GM11168 (cell line): ENCODE results near the gene NDUFB8.

ENCODE experiments used
- in situ Hi-C: fragments of 300-500 bp; cut with MboI; formaldehyde crosslinking; loops from one replicate; pipeline ENCODE4 v1.12.0; 2022; ENCODE audit warnings: low sequenced_read_pairs; ENCODE audit not compliant: unreplicated experiment

Gene NDUFB8

DNA sequence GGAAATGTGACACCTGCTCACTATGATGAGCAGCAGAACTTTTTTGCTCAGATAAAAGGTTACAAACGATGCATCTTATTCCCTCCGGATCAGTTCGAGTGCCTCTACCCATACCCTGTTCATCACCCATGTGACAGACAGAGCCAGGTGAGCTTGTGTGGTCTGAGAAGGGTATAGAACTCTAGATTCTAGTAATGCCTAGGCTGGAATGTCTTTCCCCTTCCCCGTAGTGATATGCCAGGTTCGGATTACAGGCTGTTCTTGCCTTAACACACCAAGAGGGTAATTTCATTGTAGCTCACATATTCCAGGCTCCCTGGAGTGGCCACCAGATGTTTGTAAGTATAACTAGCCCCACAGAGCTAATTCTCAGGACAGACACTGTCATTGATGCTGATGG, 15.3 kb upstream of the NDUFB8 start:
- in situ Hi-C loops = no loop called here

DNA sequence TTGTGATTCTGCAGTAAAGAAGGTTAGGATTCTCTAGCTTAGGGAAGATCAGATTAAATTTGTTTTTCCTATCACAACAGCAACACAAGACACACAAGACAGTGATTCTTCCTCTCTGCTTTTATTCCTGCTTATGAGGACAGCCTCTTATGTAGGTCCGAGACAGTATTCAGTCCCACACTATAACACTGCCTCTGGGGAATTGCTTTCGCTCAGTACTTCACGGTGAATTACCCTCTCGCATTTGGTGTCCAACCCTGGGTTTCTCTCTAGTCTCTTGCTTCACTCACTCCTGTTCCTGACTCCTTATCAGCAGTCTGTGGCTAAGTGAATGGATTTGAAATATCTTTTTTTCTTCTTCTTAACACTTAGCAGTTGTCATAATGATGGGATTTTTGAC, 7.8 kb upstream of the NDUFB8 start:
- in situ Hi-C loops = no loop called here

DNA sequence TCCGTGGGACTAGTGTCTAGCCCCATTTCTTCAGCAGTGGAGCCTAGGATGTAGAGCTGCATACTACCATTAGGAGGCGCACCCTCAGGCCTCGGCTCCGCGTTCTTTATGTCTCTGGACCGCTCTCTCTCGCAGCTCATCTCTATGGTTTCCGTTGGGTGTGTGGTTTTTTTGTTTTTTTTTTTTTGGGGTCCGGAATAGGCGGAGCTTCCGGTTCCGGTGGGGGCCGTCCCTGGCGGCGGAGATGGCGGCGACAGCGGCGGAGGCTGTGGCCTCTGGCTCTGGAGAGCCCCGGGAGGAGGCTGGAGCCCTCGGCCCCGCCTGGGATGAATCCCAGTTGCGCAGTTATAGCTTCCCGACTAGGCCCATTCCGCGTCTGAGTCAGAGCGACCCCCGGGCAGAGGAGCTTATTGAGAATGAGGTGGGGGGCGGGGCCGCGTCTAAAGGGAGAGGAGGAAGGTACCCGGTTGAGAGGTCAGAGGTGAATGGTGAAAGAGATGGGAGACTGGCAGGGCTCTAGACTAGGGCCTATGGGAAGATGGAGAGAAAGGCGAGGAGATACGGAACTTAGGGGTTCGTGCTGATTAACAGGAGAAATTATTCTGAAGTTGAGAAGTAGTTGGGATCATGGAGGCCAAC, 6.2 kb upstream of the NDUFB8 start, which contains the start of gene HIF1AN:
Gene HIF1AN (plus strand): TSS at position 229 of the 639 bp plus-strand sequence. CDS start 16 bp downstream, at position 245.
- in situ Hi-C loops = no loop called here

DNA sequence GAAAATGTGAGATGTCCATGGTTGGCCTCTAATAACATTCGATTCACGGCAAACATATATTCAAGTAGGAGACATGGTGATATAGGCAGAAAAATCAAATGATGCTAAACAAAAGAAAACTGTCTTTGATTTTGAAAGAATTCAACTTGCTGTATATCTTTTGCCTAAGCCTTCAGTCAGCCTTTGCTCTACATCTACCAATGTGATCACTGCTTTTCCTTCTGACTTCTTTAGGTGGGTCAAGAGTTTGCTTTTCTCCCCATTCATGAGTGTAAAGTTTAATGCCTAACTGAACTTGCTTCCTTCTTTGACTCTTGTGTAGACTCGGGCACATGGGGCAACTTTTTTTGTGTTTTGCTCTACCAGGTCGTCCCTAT, 5.7 kb upstream of the NDUFB8 start:
- in situ Hi-C loops = no loop called here

DNA sequence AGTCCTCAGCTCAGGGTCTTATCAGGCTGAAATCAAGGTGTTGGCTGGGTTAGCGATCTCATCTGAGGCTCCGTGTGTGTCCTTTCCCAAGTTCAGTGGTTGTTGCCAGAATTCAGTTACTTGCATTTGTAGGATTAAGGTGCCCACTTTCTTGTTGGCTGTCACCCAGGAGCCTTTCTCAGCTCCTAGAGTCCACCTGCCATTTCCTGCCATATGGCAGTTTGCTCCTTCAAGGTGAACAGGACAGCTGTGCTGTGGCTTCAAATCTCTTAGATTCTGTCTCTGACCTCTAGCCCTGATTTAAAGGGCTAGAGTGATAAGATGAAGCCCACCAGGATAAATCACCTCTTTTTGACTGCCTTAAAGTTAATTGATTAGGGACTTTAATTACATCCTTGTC, 5.1 kb upstream of the NDUFB8 start:
- in situ Hi-C loops = no loop called here

DNA sequence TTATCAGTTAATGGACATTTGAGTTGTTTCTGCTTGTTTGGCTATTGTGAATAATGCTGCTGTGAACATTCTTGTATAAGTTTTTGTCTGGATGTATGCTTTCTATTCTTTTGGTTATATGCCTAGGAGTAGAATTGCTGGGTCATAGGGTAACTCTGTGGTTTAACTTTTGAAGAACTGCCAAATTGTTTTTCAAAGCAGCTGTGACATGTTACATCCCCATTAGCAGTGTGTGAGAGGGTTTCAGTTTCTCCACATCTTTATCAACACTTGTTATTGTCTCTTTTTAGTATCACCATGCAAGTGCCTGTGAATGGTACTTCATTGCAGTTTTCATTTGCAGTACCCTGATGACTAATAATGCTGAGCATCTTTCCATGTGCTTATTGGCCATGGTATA, 2.1 kb upstream of the NDUFB8 start:
- in situ Hi-C loops = no loop called here

DNA sequence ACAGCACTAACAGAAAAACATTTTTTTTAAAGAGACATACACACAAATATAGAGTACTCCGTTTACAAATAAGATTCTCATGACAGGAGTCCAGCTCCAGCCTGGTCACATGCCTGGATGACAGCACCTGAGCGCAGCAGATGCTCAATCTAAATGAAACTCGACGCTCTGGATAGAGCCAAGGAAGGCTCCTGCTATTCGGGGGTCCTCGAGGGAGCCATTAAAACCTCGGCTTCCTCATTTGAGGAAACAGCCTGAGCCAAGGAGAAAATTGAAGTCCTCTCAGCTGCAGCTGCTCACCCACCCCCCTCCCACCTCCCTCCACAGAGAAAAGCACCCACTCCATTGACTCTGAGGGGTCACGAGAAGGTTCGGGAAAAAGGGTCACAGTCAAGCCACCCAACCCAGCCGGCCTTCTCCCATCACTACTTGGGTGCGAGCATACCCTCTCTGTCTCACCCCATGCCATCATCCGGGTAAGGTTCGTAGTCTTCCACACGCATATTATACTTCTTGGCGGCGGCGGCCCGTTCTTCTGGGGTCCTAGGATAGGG, 673 bp downstream of the NDUFB8 start:
- in situ Hi-C loops = no loop called here

DNA sequence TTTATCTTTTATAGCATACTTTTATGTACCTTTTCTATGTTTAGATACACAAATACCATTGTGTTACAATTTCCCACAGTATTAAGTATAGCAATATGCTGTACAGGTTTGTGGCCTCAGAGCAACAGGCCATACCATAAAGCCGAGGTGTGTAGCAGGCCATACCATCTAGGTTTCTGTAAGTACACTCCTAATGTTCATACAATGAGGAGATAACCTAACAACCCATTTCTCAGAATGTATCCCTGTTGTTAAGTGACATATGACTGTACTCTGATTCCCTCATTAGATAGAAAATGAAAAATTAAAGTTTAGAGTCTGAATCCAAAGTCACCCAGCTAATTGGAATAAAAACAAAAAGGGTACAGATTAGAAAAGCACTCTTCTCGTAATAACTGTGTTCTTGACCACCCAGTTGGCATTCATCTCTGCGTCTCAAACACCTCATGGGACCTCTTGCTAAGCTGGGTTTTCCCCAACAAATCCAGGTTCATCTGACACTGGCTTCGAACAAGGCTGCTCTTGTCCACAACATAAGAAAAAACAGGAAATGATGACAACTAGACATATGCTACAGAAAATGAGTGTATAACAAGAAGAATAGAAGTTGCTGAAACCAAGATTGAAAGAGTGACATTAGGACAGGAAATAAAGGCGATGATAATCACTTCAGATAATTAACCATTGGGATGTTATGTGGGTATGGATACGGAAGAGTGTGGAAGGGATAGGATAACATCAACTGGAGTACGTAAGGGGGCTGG, 1.4 kb downstream of the NDUFB8 start:
- in situ Hi-C loops = no loop called here

DNA sequence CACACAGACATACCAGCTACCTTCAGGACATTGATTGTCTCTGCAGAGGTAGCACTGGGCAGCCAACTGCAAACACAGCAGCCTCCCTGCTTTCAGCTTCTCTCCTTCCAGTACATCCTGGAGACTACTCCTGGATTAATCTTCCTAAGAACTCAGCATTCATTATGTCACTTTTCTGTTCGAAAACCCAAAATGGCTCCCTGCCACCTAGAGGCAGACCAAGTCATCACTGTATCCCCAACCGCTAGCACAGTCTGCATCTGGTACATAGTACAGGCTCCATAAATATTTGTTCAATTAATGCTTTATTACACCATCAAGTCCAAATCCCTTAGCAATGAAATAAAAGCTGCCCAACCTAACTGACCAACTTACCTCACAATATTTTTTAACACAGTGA, 5.0 kb downstream of the NDUFB8 start:
- in situ Hi-C loops = loop anchor here (25.0 kb wide), 1 partner anchor 187 kb away; the partner anchor contains the start of genes PKD2L1 and SCD

DNA sequence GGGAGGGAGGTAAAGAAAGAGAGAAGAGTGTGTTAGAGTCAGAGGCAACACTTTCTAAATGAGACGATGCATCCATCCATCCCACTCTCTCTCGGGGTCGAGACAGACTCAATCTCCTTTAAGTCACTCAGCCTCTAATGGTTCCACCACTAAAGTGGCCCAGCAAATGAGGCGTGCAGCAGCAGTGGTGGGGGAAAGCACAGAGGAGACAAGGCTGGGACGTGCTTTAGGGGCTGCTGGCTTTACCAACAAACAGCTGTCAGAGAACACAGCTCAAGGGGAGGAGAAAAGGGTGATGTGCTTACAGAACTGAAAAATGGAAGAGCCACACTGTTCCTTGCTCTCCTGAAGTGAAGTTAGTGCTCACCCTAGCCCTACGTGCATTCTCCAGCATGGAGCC, 5.5 kb downstream of the NDUFB8 start:
- in situ Hi-C loops = loop anchor here (25.0 kb wide), 1 partner anchor 187 kb away; the partner anchor contains the start of genes PKD2L1 and SCD

DNA sequence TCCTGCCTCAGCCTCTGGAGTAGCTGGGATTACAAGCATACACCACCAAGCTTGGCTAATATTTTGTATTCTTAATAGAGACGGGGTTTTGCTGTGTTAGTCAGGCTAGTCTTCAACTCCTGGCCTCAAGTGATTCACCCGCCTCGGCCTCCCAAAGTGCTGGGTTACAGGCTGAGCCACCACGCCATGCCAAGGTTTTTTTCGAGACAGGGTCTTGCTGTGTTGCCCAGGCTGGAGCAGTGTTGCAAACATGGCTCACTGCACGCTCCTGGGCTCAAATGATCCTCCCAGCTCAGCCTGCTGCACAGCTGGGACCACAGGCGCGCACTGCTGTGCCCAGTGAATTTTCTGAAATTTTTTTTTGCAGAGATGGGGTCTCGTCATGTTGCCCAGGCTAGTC, 6.7 kb downstream of the NDUFB8 start:
- in situ Hi-C loops = loop anchor here (25.0 kb wide), 1 partner anchor 186 kb away; the partner anchor contains the start of genes PKD2L1 and SCD

DNA sequence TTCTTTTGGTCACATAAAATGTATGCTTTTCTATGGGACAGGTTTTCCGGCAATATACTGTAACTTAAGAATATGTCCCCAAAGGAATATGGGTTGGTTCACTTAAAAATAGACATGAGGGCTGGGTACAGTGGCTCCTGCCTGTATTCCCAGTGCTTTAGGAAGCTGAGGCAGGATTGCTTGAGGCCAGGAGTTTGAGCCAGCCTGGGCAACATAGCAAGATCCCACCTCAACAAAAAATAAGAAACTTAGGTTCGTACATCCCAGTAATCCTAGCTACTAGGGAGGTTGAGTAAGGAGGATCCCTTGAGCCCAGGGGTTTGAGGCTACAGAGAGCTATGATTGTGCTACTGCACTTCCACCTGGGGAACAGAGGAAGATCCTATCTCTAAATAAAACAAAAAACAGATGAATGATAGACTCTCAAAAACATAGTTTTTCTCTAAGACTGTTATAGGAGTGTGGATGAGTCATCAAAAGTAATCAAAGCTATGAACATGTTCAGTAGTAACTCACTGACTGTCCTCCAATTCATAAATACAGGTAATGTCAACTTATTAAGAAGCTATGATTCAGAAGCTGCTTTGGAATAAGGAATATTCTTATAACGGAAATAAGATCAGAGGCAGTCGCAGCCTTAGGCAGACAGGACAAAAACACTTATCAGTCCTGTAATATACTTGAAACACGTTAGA, 7.4 kb downstream of the NDUFB8 start:
- in situ Hi-C loops = loop anchor here (25.0 kb wide), 1 partner anchor 185 kb away; the partner anchor contains the start of genes PKD2L1 and SCD

DNA sequence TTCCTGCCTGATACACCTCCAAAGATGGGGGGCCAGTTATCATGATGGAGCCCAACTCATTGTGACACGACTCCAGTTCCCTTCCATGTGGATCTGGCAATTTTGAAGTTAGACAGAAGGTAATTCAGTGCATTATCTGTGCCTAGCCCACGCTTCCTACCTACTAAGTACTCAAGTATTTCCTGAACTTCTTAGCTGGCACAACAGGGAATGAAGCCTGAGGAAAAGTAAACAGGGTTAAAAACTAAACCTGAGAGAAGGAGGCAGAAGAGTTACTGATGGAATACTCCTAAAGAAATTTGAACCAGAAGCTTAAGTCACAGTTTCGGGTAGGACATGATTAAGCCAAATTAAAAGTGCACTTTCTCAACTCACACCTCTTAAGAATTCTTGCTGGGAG, 8.9 kb downstream of the NDUFB8 start:
- in situ Hi-C loops = loop anchor here (25.0 kb wide), 1 partner anchor 184 kb away; the partner anchor contains the start of genes PKD2L1 and SCD

DNA sequence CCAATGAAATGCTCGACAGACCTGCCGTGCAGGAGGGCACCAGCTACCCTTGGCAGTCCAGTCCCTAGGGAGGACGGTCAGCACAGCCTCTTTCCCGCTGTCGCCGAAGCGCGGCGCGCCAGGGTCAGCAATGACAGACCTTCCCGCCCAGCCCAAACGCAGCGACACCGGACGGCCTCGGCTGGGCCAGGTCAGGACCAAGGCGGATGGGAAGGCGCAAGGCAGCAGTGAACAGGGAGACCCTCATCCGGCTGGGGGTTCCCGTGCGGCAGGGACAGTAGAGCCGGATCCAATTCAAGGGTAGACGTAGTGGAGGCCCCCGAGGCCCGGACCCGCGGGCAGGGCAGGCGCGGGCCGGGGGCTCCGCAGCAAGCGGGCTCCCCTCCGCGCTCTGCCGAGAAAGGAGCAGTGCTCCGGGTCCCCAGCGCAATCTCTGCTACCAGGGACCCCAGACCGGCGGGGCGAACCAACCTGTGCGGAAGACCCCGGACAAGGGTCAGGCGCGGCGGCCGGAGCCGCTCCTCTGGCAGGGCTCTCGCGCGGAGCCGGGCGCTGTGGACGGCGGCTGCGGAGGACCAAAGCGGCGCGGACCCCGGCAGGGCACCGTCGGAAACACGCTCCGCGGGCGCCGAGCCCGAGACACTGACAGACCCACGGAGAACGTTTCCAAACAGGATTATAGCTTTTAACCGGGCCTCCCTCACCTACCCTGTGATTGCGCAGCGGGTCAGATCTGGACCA, 10.2 kb downstream of the NDUFB8 start, which contains the start of gene SEC31B:
Gene SEC31B (minus strand): TSS at position 551 of the 741 bp plus-strand sequence. CDS start 2,909 bp downstream, outside the sequence.
- in situ Hi-C loops = loop anchor here (25.0 kb wide), 1 partner anchor 182 kb away; the partner anchor contains the start of genes PKD2L1 and SCD

DNA sequence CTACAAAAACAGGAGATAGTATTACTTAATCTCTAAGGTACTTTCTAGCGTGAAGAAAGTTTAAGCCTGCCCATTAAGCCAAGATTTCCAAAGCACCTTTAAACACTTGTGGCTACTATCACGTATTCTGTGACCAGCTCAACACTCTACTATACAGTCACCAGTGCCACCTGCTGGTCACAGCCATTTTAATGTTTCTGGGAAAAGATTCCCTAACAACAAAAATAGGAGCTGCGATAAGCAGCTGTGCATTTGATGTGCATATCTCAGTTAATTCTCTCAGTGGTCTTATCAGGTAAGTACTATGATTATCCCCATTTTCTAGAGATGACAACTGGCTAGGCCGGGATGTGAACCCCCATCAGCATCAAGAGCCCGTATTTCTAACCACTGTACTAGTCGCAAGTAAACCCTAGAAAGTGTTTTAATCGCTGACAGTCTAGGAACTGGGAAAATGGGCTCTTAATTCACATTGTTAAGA, 10.9 kb downstream of the NDUFB8 start:
- in situ Hi-C loops = loop anchor here (25.0 kb wide), 1 partner anchor 182 kb away; the partner anchor contains the start of genes PKD2L1 and SCD

DNA sequence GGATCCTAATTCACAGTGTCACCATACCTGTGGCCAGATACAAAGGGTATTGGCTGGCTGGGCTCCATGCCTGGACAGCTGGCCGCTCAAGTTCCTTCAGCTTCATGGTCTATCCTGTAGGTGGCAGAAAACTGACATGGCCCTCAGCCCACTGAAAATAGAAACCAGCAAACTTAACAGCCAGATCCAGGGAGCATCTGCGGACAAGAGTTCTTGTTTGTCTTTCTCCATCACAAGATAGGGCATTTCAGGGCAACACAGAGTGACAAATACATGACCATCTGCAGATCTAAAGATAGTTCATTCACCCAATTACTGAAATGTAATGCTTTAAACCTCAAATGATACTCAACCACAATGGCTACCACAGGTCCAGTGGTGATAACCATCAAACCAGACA, 12.8 kb downstream of the NDUFB8 start:
- in situ Hi-C loops = loop anchor here (25.0 kb wide), 1 partner anchor 180 kb away; the partner anchor contains the start of genes PKD2L1 and SCD

DNA sequence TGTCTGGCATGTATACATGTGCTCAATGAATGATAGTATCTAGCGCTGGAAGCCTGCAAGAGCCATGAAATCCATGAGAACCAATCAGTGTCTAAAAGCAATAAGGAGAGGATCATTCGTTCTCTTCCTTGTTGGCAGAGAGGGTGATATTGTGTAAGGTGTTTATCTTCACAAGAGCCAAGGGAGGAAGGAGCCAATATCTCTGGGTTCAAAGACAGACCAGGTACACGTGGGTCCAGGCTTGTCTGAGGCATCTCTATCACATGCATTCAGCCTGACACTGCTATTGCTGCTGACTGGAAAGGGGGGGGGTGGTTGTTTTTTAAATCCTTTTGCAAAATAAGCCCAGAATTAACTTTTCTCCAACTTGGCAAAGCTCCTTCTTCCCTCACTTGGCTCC, 14.1 kb downstream of the NDUFB8 start:
- in situ Hi-C loops = loop anchor here (25.0 kb wide), 1 partner anchor 178 kb away; the partner anchor contains the start of genes PKD2L1 and SCD

DNA sequence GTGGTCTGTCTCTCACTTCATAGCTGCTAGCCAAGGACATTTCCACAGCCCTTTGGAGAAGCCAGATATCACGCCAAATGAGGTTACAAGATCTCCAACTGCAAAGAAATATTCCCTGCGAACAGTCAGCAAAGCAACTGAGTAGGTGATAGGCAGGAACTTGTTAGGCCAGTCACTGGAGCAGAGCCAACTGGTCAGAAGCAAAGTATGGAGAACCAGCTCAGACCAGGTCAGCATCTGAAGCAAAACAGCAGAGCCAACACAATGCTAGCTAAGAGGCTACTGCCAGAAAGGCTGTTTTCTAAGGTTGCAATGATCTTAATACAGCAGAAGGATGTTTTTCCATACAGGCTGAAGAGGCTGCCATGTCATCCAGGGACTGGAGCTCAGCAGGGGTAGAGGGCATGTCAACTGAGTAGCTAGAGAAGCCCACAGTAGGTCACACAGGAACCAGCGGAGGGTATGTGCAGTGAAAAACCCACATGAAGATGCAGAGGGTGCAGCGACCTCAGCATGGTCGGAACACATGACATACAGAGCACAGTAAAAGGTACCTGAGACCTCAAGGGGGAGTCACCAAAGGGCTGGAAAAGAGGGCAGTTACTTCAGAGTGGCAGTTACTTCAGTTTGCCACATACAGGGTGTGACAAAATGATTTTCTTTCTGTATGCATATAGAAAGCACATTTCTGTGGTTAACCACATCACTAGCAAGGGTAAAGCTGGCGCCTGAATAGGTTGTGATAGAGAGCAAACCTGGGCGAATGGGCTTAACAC, 18.9 kb downstream of the NDUFB8 start:
- in situ Hi-C loops = loop anchor here (25.0 kb wide), 1 partner anchor 173 kb away; the partner anchor contains the start of genes PKD2L1 and SCD
